HEK293 (cell line): ENCODE data around the gene ZNG1C.
"Not testable (repeated sequence)": the region's sequence is repeated elsewhere in the genome, so short reads cannot be mapped to it uniquely, and the experiment has no call there.

ENCODE experiments used
- CTCF ChIA-PET: fragments of 350-600 bp; formaldehyde crosslinking; extraction: SDS; loops from one replicate; lab custom pipeline; 2021; ENCODE audit warnings: antibody characterized with exemption; lab: Yijun Ruan, JAX
- POLR2A ChIA-PET: fragments of 300-600 bp; formaldehyde crosslinking; extraction: SDS; loops from one replicate; lab custom pipeline; 2020; ENCODE audit warnings: antibody characterized with exemption, inconsistent platforms; lab: Yijun Ruan, JAX
- H3K27ac ChIP-seq: fragments of 200-500 bp; sonication (Bioruptor generic); 2 replicates; pipeline ENCODE4 v1.5.1; 2014; ENCODE audit warnings: low read depth, low read length, control low read depth, inconsistent platforms; ENCODE audit errors: extremely low read depth
- H3K36me3 ChIP-seq, 2 experiments: fragments of 200-500 bp in 1 of 2; sonication (Bioruptor generic) in 1 of 2; 1 replicate in 1 of 2; 2 replicates in 1 of 2; pipeline ENCODE4 v1.5.1; 2014 to 2017; ENCODE audit warnings: inconsistent platforms in 2 of 2, low read length in 2 of 2; ENCODE audit not compliant: control insufficient read depth in 2 of 2, insufficient read depth in 1 of 2
- H3K4me1 ChIP-seq: fragments of 200-500 bp; sonication (Bioruptor generic); 2 replicates; pipeline ENCODE4 v1.5.1; 2014; ENCODE audit warnings: mild to moderate bottlenecking, low read length, inconsistent platforms; ENCODE audit not compliant: control insufficient read depth, insufficient read depth
- H3K4me3 ChIP-seq: 2 replicates; pipeline ENCODE4 v1.5.1; 2011; ENCODE audit warnings: low read depth, mild to moderate bottlenecking, control low read depth, low read length, moderate library complexity
- H3K9me3 ChIP-seq: fragments of 200-500 bp; sonication (Bioruptor generic); 2 replicates; pipeline ENCODE4 v1.5.1; 2014; ENCODE audit warnings: low read depth, low read length, inconsistent platforms; ENCODE audit not compliant: control insufficient read depth, insufficient read depth

Gene ZNG1C

GRCh38 chr9:68343242-68343641 lies 101.5 kb downstream of the ZNG1C start:
- CTCF ChIA-PET: interaction anchor here (0.6 to 1.2 kb wide), 7 partner anchors 162 to 397 kb away, joined by 3 to 17 read pairs (median 5); no protein-coding TSS in a partner anchor

GRCh38 chr9:68343992-68344391 lies 102.2 kb downstream of the ZNG1C start:
- CTCF ChIA-PET, H3K27ac ChIP-seq, H3K36me3 ChIP-seq, H3K4me3 ChIP-seq, H3K9me3 ChIP-seq, H3K4me1 ChIP-seq, POLR2A ChIA-PET: not testable (repeated sequence)

More at GRCh38 chr9:68343242-68343641, 101.5 kb downstream of the ZNG1C start:
- H3K36me3 ChIP-seq, H3K4me1 ChIP-seq, POLR2A ChIA-PET, H3K27ac ChIP-seq, H3K9me3 ChIP-seq, H3K4me3 ChIP-seq: not testable (repeated sequence)
